WTC11 (cell line): ENCODE results near the gene VEGFB.

Experiments
- FOXP1 ChIP-seq: sonication (generic); formaldehyde crosslinking; IDR thresholded peaks from 2 replicates; pipeline ENCODE4 v1.8.0; 2022; ENCODE audit warnings: missing genetic modification reagents, mild to moderate bottlenecking, moderate library complexity, borderline replicate concordance
- NR1H2 ChIP-seq: sonication (generic); formaldehyde crosslinking; IDR thresholded peaks from 2 replicates; pipeline ENCODE4 v1.9.0; 2021; ENCODE audit warnings: mild to moderate bottlenecking, moderate library complexity, missing genetic modification reagents

- no peak for TF ChIP-seq FOXP1
- TF ChIP-seq NR1H2 (CRISPR knock-in tag) = no peak
These were observed 10.1 kb upstream of the VEGFB start for GRCh38 chr11:64224151-64224890.
